Inflammatory macrophage treated with lipopolysaccharide for 4 hours (primary cell): ENCODE measurements around the gene SLC51B.
A peak's percentile ranks its signal among the peaks of the same experiment; 100 is the strongest.
"Not testable (repeated sequence)": the region's sequence is repeated elsewhere in the genome, so short reads cannot be mapped to it uniquely, and the experiment has no call there.

Source experiments
- DNase-seq: peaks from one replicate; pipeline ENCODE4 v3.0.0-alpha.2; 2020

The SLC51B gene

DNA sequence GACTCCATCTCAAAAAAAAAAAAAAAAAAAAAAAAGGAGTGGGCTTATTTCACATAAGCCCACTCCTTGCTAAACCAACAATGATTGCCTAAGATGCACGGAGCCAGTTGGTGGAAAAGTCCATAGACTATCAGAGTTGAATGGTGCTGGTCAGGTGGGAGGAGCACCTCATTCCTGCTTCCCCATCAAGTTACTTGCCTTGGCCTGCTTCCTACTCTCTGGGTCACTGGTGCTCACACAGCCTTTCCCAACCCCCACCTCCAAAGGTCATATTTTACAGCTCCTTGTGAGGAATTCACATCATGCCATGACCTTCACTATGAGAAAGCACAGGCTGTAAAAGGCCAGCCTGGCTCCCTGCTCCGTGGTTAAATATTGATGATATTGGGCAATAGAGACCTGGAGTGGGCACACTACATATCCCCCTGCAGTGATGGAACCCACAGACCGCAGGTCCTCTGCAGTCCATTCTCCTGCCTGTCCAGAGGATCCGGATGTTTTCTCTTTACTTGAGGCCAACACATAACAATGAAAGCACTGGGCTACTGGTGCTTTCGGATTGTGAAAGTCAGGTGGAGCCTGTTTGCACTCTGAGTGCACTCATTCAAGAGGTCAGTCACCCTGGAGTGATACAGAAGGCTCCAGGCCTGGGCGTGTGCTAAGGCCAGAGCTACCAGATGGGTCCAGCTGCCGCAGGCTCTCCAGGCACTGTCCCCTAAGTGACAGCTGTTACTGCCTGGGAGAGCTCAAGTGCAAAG, at the start of gene SLC51B:
TSS of gene SLC51B (plus strand) at position 664 of the 758 bp plus-strand sequence. CDS start 4,618 bp downstream, outside the sequence.
- DNase-seq, result no peak

DNA sequence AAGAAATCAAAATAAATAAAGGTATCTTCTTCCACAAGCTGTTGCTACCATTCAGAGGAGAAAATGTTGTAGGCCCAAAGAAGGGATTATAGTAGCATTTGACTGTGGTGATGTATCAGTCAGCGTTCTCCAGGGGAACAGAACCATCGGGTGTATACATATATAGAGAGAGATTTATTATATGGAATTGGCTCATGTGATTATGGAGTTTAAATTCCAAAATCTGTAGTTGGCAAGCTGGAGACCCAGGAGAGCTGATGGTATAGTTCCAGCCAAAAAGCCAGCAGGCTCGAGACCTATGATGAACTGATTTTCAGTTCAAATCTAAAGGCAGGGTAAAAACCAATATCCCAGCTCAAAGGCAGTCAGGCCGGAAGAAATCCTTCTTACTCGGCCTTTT, 48.1 kb upstream of the SLC51B start:
- DNase-seq, result no peak

DNA sequence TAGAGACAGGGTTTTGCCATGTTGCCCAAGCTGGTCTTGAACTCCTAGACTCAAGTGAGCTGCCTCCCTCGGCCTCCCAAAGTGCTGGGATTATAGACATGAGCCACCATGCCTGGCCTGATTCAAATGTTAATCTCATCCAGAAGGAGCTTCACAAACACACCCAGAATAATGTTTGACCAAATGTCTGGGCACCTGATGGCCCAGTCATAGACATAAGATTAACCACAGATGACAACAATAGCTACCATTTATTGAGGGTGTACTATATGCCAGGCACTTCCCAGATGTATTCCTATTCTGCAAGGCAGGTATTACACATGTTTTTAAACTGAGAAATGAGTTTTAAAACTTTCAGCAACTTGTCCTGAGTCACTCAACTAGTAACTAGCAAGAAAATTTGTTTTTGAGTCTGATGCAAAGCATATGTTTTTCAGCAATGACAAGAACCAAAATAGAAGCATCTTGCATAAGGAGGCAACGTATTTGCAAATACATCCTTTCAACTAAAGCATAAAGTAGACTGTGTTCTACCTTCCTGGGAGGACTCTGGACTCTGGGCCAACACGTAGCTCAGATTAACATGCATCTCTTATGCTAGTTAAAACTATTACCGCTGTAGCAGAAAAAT, 47.3 kb upstream of the SLC51B start:
- no peak for DNase-seq

DNA sequence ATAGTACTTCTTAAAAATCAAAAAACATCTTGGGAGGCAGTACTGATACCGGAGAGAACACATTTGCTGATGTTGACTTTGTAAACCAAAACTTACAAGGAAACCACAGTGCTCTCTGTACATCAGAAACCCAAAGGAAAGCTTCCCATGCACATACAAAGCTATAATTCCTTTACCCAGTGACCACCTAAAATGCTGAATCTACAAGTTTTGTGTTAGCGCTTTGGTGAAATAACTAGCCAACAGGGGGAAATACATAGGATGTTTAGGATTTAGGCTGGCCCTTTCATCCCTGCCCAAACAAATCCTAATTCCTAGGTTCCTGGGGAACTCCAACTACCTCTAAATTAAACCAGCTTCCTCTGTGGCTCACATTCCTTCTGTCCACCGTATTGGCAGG, 40.2 kb upstream of the SLC51B start:
- no peak for DNase-seq

DNA sequence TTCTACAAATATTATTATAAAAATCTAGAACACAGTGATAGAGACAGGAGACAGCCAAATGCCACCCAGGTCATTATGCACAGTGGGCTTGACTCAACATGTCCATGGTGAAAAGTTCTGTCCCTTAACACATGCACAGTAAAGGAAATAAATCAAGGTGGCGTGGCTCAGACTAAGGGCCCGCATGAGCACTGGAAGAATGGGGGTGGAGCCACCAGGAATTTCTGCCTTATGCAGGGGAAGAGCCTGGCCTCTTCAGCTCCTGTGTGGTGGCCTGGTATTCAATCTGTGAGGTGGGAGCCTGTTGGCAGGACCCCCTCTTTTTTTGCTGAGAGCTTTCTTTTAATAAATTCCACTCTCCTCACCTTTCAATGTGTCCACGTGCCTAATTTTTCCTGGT, 38.3 kb upstream of the SLC51B start:
- no peak for DNase-seq

DNA sequence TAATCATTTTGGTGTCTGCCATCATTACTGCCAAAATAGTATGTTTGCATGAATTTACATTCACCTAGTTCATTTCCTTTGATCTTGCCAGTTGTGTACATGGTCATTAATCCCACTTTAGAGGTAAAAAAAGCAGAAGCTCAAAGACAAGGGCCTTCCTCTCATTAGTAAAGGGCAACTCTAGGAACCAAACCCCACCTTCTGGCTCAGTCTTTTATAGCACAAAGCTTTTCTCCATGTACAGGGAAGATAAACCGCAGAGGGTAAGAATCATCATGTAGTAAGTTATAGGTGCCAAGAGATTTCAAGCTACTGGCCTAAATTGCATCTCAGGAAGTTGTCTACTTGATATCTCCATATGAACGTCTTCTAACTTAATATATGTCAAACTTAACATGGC, 36.2 kb upstream of the SLC51B start:
- DNase-seq, result peak; percentile 51

DNA sequence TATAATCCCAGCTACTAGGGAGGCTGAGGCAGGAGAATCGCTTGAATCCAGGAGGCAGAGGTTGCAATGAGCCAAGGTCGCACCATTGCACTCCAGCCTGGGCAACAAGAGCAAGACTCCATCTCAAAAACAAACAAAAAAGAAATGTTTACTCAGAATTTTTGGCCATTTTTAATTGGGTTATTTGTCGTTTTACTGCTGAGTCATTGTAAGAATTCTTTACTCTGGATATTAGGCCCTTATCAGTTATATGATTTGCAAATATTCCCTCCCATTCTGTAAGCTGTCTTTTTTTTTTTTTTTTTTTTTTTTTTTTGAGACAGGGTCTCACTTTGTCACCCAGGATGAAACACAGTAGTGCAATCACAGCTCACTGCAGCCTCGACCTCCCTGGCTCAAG, 34.0 kb upstream of the SLC51B start:
- not testable (repeated sequence) for DNase-seq

DNA sequence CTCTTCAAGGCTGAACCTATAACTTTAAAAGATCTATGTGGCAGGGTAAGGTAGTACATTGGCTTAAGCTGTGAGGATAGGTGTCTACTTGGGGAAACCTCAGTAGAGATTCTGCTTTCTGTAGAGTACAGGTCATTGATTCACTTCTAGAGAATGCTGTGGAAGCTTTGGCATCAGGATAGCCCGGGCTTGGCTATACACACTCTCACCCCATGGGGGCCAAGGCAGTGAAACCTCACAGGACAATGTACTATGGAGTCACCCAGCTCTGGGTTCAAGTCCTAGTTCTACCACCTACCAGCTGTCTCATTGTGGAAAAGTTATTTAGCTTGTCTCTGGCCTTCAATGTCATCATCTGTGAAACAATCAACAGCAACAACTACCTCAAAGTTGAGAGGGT, 24.8 kb upstream of the SLC51B start:
- DNase-seq, result no peak

DNA sequence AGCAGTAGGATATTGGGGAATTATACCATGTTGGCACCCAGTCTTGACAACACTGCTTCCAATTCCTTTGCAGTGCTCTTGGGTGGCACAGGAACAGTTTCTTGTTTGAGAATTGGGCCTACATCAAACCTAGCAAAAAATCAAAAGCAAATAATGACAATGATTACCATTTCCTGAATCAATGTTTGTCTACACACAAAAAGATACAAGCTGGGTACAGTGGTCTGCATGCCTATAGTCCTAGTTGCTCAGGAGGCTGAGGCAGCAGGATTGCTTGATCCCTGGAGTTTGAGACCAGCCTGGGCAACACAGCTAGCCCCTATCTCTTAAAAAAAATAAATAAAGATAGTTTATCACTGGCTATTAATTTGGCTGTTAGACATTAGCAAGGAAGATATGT, 23.7 kb upstream of the SLC51B start:
- no peak for DNase-seq

DNA sequence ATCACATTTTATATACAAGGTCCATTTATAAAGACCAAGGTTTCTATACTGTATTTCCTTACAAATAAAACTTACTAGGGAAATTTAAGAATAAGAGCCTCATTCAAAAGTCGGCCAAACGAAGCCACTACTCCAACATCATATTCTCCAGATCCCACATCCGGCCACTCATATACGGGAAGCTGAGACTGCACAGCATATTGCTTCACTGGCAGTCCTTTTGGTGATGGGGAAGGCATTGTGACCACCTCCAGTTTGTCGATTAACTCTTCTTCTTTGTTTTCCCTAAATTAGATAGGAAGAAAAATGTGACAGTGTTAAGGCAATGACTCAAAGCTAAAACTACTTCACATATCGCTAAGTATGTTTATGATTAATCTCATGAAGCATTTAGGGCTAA, 18.4 kb upstream of the SLC51B start:
- no peak for DNase-seq

DNA sequence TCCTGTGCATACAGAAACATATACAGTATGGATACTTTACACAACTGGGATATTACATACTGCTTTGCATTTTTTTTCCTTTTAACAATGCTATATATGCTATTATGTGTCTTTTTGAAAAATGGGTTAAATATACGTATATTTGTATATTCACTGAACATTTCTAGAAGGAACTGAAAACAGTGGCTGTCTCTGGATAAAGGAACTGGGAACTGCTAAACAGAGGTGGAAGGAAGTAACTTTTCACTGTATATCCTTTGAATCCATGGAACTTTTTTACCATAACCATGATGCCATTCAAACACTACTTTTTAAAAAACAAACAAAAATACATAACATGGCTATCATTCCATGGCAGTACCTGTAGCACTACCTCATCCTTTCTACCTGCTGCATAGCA, 17.6 kb upstream of the SLC51B start:
- peak; percentile 40 for DNase-seq

DNA sequence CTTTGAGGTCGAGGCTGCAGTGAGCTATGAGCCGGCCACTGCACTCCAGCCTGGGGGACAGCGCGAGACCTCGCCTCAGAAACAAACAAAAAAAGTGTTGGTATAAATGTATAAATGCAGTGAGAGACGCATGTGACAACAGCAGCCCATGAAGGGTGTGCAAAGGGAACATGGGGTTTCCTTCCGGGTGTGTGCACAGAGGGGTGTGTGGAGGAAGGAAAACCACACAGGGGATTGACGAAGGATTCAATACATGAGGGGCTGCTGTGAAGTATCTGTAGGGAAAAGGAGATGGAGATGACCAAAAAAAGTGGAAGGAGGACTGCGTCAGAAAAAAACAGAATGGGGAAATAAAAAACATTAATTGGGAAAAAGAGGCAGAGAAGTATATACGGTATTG, 16.8 kb upstream of the SLC51B start:
- peak; percentile 18 for DNase-seq

DNA sequence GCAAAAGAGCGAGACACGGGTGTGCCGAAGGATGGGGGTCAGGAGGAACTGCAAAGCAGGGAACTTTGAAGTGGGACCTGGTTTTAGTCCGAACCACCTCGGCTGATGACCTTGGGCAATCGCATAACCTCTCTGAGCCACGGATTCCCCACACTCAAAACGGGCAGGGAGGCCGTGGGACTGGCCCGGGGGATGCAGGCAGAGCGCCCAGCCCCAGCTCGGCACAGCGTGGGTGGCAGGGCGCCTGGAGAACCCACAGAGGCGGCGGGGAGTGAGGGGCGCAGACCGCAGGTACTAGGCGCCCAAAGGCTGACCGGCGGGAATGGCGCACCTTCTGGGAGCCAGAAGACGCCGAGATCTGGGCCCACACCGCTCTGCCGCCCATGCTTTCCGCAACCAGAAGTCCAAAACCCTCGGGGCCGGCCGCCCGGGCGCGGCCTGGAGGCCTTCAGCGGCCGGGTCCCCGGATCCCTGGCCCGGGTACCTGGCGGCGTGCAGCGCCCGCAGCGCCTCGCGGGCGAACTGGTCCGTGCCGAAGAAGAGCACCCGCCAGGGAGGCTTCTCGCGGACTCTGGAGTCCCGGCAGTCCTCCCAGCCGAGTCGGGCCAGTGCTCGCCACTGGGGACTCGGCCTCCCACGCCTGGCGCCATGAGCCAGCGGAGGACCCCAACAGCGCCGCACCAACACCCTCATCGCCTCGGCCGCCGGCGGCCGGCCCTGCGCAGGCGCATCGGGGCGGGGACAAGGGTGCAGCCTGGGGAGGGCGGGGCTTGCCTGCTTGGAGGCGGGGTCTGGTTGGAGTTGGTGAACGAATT, 16.1 kb upstream of the SLC51B start, which contains the start of gene MTFMT:
TSS of gene MTFMT (minus strand) at position 719 of the 815 bp plus-strand sequence. CDS start at position 693, 26 bp downstream.
- DNase-seq, result peak; percentile 84

DNA sequence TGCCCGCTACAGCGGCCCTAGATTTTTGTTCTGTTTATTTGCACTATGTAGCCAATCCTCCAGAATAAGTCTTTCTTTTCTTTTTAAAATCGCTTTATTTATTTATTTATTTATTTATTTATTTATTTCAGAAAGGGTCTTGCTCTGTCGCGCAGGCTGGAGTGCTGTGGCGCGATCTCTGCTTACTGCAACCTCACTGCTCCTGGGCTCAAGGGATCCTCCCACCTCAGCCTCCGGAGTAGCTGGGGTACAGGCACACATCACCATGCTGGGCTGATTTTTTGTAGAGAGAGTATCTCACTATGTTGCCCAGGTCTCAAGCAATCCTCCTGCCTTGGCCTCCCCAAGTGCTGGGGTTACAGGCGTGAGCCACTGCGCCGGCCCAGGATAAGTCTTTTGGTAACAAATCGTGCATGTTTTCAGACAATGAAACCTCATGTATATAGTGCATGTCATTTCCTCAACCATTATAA, 15.4 kb upstream of the SLC51B start:
- no peak for DNase-seq

DNA sequence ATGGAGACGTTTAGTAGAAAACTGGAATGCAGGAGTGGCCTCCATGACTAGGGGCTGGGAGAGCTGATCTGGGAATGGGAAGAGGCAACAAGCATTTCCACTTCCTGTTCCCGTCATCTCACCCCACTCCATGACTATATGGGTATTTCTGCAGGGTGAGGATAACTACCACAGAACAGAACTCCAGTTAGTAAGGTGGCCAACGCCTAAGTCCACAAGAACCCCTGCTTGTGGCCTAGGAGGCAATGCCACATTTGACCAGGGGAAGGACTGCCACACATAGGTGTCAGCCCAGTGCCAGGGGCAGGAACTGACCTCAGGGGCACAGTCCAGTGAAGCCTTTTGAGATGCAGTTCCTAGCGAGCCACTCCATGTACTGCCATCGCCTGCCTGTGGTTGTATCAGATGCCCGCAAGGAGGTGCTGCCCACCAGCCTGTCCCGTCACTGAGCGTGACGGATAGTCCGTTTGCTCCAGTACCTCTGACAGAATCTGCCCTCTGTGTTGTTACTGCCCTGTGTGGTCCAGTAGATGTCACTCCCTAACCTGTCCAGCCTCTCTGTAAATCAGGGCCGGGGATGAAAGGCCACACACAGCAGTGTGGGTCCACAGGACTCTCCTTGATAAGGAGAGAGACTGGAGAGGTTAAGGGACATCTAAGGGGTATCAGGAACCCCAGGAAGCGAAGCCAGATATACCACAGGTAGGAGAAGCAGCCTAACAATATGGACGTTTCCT, 12.2 kb upstream of the SLC51B start:
- DNase-seq, result peak; percentile 66

DNA sequence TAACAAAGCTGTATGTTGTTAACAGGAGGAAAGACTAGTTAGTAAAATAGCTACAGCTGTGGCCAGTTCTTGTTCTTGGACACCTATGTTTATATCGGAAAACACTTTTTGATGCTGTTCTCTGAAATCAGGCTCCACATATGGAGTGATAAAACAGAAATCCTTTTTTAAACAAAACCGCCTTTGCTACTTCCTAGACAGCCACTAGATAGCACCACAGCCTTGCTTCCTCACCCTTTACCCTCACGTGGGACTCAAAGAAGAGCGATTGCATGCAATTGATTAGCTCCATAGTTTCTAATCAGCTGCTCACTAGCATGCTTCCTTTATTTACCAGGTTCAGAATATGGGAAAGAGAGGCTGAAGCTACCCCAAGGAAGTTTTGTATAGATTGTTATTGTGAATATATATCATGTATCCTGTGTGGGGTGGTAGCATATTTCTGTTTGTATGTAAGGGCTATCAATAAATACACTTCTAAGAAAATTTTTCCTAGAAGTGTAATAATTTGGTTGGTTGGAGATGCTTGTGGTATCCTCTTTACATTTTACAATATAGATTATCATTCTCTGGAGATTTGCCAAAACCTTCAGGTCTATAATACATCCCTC, 11.4 kb upstream of the SLC51B start:
- peak; percentile 62 for DNase-seq

DNA sequence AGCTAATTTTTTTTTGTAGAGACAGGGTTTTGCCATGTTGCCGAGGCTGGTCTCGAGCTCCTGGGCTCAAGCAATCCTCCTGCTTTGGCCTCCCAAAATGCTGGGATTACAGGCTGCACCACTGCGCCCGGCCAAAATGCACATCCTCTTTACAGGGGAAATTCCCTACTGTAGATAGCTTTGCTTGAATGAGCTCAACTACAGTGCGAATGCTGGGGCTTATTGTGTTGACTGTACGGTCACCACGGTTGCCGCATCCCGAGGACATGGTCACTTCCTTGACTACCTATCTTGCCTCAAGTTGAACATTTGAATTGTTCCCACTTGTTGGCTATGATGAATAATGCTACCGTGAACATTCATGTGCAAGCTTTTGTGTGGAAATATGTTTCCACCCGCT, 10.5 kb upstream of the SLC51B start:
- DNase-seq, result no peak

DNA sequence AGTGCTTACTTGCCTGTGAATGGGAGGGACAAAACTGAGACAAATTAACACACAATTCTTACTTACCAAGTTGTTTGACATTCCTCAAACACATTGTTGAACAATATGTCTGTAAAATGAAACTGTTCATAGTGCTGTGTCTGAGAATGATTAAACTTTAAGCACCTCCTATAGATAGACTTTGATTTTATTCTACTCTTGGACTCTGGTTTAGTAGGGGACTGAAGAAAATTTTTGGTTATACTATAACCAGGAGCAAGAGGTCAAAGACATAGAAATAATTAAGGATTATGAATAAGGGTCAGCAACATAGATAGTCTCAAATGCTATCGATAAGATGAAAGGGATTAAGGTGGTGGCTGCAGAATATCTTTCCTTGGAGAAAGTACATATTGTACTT, 7.9 kb upstream of the SLC51B start:
- DNase-seq, result no peak

DNA sequence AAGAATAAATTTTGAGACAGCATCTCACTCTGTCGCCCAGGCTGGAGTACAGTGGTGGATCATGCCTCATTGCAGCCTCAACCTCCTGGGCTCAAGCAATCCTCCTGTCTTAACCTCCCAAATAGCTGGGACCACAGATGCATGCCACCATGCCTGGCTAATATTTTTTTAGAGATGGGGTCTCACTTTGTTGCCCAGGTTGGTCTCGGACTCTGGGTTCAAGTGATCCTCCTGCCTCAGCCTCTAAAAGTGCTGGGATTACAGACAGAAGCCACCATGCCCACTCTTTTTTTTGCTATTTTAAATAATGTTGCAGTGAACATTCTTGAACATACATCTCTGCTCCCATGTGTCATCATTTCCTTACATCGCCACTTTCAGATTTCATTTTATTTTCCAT, 6.8 kb upstream of the SLC51B start:
- DNase-seq, result no peak

DNA sequence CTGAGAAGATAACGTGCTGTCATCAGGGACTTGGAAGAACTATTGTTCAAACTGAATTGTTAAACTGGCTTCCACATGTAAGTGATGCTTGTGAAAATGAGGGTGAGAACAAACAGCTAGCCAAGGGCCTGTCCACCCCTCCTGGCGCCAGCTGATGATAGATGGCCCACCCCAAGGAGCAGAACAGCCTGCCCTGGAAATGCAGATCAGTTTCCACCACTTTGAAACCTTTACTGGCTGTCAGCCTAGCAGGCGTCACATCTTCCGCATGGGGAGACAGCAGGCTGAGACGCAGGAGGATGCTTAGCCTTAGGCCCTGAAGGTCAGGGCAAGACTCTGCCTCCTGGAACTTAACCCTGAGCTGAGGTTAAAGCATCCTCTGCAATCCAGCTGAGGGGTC, 6.4 kb upstream of the SLC51B start:
- no peak for DNase-seq

DNA sequence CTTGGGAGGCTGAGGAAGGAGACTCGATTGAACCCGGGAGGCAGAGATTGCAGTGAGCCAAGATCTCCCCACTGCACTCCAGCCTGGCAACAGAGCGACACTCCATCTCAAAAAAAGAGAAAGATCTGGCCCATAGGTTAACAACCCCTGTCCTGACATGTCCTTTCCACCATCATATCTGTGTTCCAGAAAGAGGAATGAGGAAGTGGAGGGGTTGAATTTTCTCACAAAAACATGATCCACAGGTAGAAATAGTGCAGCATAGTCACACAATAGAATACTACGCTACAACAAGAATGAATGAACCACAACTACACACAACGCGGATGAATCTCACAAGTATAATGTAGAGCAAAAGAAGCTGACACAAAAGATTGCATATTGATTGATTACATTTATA, 4.7 kb upstream of the SLC51B start:
- no peak for DNase-seq

DNA sequence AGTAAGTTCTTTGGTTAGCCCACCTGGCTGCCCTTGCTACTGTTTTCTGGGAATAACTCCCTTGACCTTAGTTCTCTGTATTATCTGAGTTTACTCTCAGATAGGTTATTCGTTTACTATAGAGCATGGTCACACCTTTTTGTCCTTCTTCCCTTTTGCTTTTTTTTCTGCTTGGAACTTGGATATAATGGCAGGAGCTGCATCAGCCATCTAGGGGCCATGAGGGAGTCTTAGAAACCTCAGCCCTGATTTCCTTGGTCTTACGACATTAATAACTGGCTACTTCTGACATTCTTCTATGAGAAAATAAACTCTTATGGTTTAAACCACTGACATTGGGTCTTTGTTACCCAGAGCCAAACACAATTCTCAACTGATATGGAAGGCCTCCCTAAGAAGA, 3.4 kb upstream of the SLC51B start:
- DNase-seq, result no peak
